K562 (cell line): ENCODE data around the gene PA2G4. TPM values are rescaled to one million over a fixed set of nuclear protein-coding genes. Genes with fewer than 3 reads are reported as not detected.

ENCODE experiments used
- BMI1 ChIP-seq: fragments of 150-350 bp; IDR thresholded peaks from 2 replicates; pipeline ENCODE4 v1.6.1; 2014; ENCODE audit warnings: low read length
- C11orf30 ChIP-seq: fragments of 450-650 bp; IDR thresholded peaks from 2 replicates; pipeline ENCODE4 v1.6.1; 2016; ENCODE audit warnings: low read depth, mild to moderate bottlenecking
- CBFB ChIP-seq: sonication (generic); formaldehyde crosslinking; IDR thresholded peaks from 2 replicates; pipeline ENCODE4 v1.4.0; 2020; ENCODE audit warnings: mild to moderate bottlenecking, missing genetic modification reagents
- FUS ChIP-seq: fragments of 200-400 bp; formaldehyde crosslinking; optimal IDR thresholded peaks from 2 replicates; pipeline ENCODE3; 2017; ENCODE audit warnings: low read depth, low read length
- HNRNPL ChIP-seq: fragments of 200-400 bp; formaldehyde crosslinking; IDR thresholded peaks from 2 replicates; pipeline ENCODE4 v1.6.1; 2017; ENCODE audit warnings: low read depth, mild to moderate bottlenecking, low read length
- HSF4 ChIP-seq: fragments of 250-450 bp; sonication (Bioruptor Pico); IDR thresholded peaks from 2 replicates; pipeline ENCODE4 v2.1.2; 2022; ENCODE audit warnings: mild to moderate bottlenecking, moderate library complexity, borderline replicate concordance
- MAFF ChIP-seq: IDR thresholded peaks from 2 replicates; pipeline ENCODE4 v1.6.1; 2012; ENCODE audit warnings: low read length, improper control_type of control experiment
- MAFK ChIP-seq: IDR thresholded peaks from 2 replicates; pipeline ENCODE4 v1.6.1; 2011; ENCODE audit warnings: low read length, improper control_type of control experiment
- MCM7 ChIP-seq, 2 experiments: fragments of 450-650 bp; IDR thresholded peaks; 2 replicates each; pipeline ENCODE4 v1.6.1; 2016 to 2018
- MECOM ChIP-seq: fragments of 250-450 bp; sonication (Bioruptor Pico); IDR thresholded peaks from 2 replicates; pipeline ENCODE4 v1.8.0; 2022; ENCODE audit warnings: inconsistent platforms
- NFIC ChIP-seq: fragments of 450-650 bp; IDR thresholded peaks from 2 replicates; pipeline ENCODE4 v1.6.1; 2017; ENCODE audit warnings: mild to moderate bottlenecking, inconsistent platforms
- POLR2AphosphoS2 ChIP-seq: IDR thresholded peaks from 2 replicates; pipeline ENCODE4 v1.6.1; 2012; ENCODE audit warnings: low read length, improper control_type of control experiment
- POLR2B ChIP-seq: fragments of 450-650 bp; IDR thresholded peaks from 2 replicates; pipeline ENCODE4 v1.6.1; 2018; ENCODE audit warnings: low read depth; ENCODE audit not compliant: partially characterized antibody
- RBM22 ChIP-seq: fragments of 200-400 bp; formaldehyde crosslinking; IDR thresholded peaks from 2 replicates; pipeline ENCODE4 v1.6.1; 2018; ENCODE audit warnings: low read length, low read depth; ENCODE audit not compliant: poor library complexity, severe bottlenecking
- TEAD4 ChIP-seq, 2 experiments: sonication (generic) in 1 of 2; formaldehyde crosslinking in 1 of 2; IDR thresholded peaks; 2 replicates each; pipeline versions ENCODE4 v1.6.1 to v1.8.0; 2012 to 2022; ENCODE audit warnings: borderline replicate concordance in 1 of 2, inconsistent platforms in 1 of 2, low read length in 1 of 2, mild to moderate bottlenecking in 1 of 2, missing genetic modification reagents in 1 of 2
- TSC22D4 ChIP-seq: fragments of 450-650 bp; IDR thresholded peaks from 2 replicates; pipeline ENCODE4 v1.6.1; 2016; ENCODE audit warnings: missing genetic modification characterization, missing biosample characterization, control low read depth
- WHSC1 ChIP-seq: IDR thresholded peaks from one replicate; pipeline ENCODE4 v1.6.1; 2012; ENCODE audit warnings: low read length, control low read depth, inconsistent platforms
- ZBTB7A ChIP-seq: IDR thresholded peaks from 2 replicates; pipeline ENCODE4 v1.6.1; 2011; ENCODE audit warnings: low read depth, mild to moderate bottlenecking, low read length, moderate library complexity, borderline replicate concordance; ENCODE audit not compliant: control insufficient read depth
- ZKSCAN1 ChIP-seq: fragments of 150-350 bp; IDR thresholded peaks from 2 replicates; pipeline ENCODE4 v1.6.1; 2016; ENCODE audit warnings: low read depth, low read length
- ZNF134 ChIP-seq: fragments of 250-450 bp; sonication (Bioruptor Pico); conservative IDR thresholded peaks from 2 replicates; pipeline ENCODE4 v1.4.0; 2020
- ZNF146 ChIP-seq: IDR thresholded peaks from one replicate; pipeline ENCODE4 v1.6.1; 2018; ENCODE audit warnings: missing compliant biosample characterization; ENCODE audit not compliant: unreplicated experiment
- ZNF174 ChIP-seq: fragments of 250-450 bp; sonication (Bioruptor Pico); IDR thresholded peaks from 2 replicates; pipeline ENCODE4 v1.4.0; 2020; ENCODE audit warnings: mild to moderate bottlenecking
- ZNF239 ChIP-seq: fragments of 250-450 bp; sonication (Bioruptor Pico); IDR thresholded peaks from 2 replicates; pipeline ENCODE4 v1.4.0; 2020; ENCODE audit warnings: mild to moderate bottlenecking
- polyA plus RNA-seq, 8 experiments: library from polyadenylated mRNA; depleted of rRNA in 4 of 8; stranded (reverse) in 5 of 8; unstranded in 3 of 8; fragments of >200 nt; fragmentation: Nextera tagmentation in 2 of 8; fragmentation: Illumina TruSeq in 1 of 8; extraction: Ambion mirVana in 2 of 8; extraction: Trizol in 1 of 8; gene quantifications; 2 replicates each; pipeline versions ENCODE4 v1.2.1 to v1.2.3, GENCODE V29; 2011 to 2014; ENCODE audit warnings: inconsistent platforms in 1 of 8, missing spikeins in 1 of 8
- total RNA-seq, 7 experiments: library from RNA; depleted of rRNA in 6 of 7; stranded (reverse); fragments of >200 nt in 6 of 7; fragmentation: Illumina TruSeq in 2 of 7; extraction: Trizol in 2 of 7; gene quantifications; 2 replicates each; pipeline versions ENCODE4 v1.2.1 to v1.2.3, GENCODE V29; 2011 to 2021; ENCODE audit warnings: low replicate concordance in 1 of 7
- TF ChIP-seq, protein P1 (sequence below): sonication (generic); formaldehyde crosslinking; IDR thresholded peaks from 2 replicates; pipeline ENCODE4 v1.8.1; 2022; ENCODE audit warnings: missing genetic modification reagents
- TF ChIP-seq, protein P2 (sequence below): fragments of 250-450 bp; sonication (Bioruptor Pico); IDR thresholded peaks from 2 replicates; pipeline ENCODE4 v1.8.0; 2021; ENCODE audit warnings: borderline replicate concordance, mild to moderate bottlenecking, moderate library complexity; ENCODE audit not compliant: poor library complexity, severe bottlenecking
- TF ChIP-seq, protein P3 (sequence below), 2 experiments: fragments of 200-800 bp in 1 of 2; sonication (Bioruptor generic) in 1 of 2; sonication (generic) in 1 of 2; formaldehyde crosslinking in 1 of 2; IDR thresholded peaks in 1 of 2; conservative IDR thresholded peaks in 1 of 2; 2 replicates each; pipeline versions ENCODE4 v1.5.0 to v1.6.1; 2016 to 2020; ENCODE audit warnings: missing compliant biosample characterization in 1 of 2, missing genetic modification characterization in 1 of 2, missing genetic modification reagents in 1 of 2

Gene PA2G4
- total and polyA plus RNA-seq, 9 of the 15 experiments (the other 6 are each of a cell fraction or from before 2014, with no cell fraction given) = 230 to 925 (median 638) TPM

DNA sequence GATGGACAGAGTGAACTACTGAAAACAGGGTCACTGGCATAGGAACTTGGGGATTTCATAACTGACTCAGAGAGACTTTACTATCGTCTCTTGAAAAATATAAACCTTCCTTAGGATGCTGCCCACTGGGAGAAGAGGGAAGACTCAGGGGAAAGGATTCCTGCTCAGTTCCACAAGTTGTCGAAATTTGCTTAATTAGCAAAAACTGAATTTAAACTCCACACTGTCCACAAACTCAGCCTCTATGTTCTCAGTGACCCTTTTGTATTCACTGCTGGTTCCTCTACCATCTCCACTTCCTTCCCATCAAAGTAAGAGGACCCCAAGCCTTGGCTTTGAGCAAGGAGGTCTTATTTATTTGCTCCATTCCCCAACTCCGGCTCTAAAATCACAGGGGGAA, 40.9 kb downstream of the PA2G4 start (continued):
- no peak for TF ChIP-seq ZNF239
- no peak for TF ChIP-seq FUS
- TF ChIP-seq ZBTB7A = no peak
- TF ChIP-seq C11orf30 = peak; percentile 89
- TF ChIP-seq ZNF174 = no peak
- TF ChIP-seq, protein P1, sequence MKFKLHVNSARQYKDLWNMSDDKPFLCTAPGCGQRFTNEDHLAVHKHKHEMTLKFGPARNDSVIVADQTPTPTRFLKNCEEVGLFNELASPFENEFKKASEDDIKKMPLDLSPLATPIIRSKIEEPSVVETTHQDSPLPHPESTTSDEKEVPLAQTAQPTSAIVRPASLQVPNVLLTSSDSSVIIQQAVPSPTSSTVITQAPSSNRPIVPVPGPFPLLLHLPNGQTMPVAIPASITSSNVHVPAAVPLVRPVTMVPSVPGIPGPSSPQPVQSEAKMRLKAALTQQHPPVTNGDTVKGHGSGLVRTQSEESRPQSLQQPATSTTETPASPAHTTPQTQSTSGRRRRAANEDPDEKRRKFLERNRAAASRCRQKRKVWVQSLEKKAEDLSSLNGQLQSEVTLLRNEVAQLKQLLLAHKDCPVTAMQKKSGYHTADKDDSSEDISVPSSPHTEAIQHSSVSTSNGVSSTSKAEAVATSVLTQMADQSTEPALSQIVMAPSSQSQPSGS (CRISPR knock-in tag) = no peak
- TF ChIP-seq NFIC = no peak
- TF ChIP-seq RBM22 = no peak
- peak; percentile 72; the same call in 1 of the 2 replicates for TF ChIP-seq MAFK
- peak; percentile 4; the same call in 1 of the 2 replicates for TF ChIP-seq POLR2AphosphoS2
- no peak for TF ChIP-seq WHSC1
- no peak for TF ChIP-seq CBFB (CRISPR knock-in tag)
- TF ChIP-seq MECOM (CRISPR knock-in tag) = no peak
- no peak for TF ChIP-seq TEAD4 (IDR thresholded peaks at IDR 0.05; ENCODE audit: low read length)
- no peak for TF ChIP-seq TEAD4 (CRISPR knock-in tag; IDR thresholded peaks at IDR 0.05; ENCODE audit: borderline replicate concordance)
- TF ChIP-seq TSC22D4 (tag) = no peak
- no peak for TF ChIP-seq HNRNPL
- TF ChIP-seq, protein P2, sequence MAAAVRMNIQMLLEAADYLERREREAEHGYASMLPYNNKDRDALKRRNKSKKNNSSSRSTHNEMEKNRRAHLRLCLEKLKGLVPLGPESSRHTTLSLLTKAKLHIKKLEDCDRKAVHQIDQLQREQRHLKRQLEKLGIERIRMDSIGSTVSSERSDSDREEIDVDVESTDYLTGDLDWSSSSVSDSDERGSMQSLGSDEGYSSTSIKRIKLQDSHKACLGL (CRISPR knock-in tag) = no peak
- peak; percentile 81 for TF ChIP-seq MAFF
- no peak for TF ChIP-seq ZNF146 (CRISPR knock-in tag)
- TF ChIP-seq ZKSCAN1 = no peak
- TF ChIP-seq, protein P3, sequence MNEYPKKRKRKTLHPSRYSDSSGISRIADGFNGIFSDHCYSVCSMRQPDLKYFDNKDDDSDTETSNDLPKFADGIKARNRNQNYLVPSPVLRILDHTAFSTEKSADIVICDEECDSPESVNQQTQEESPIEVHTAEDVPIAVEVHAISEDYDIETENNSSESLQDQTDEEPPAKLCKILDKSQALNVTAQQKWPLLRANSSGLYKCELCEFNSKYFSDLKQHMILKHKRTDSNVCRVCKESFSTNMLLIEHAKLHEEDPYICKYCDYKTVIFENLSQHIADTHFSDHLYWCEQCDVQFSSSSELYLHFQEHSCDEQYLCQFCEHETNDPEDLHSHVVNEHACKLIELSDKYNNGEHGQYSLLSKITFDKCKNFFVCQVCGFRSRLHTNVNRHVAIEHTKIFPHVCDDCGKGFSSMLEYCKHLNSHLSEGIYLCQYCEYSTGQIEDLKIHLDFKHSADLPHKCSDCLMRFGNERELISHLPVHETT (CRISPR knock-in tag; conservative IDR thresholded peaks at IDR 0.05 in 1 of 2, IDR thresholded peaks at IDR 0.05 in 1 of 2) = no peak
- TF ChIP-seq HSF4 = no peak
- TF ChIP-seq POLR2B = peak; percentile 51
- no peak for TF ChIP-seq MCM7 (IDR thresholded peaks at IDR 0.05)
- TF ChIP-seq BMI1 = no peak
- TF ChIP-seq ZNF134 (CRISPR knock-in tag) = no peak
